Vagina (tissue), 2 donors: ENCODE data around the gene CPZ. TPM values are rescaled to one million over a fixed set of nuclear protein-coding genes. Genes with fewer than 3 reads are reported as not detected.

Experiments used
- DNase-seq, 2 donors: peaks; one replicate each; pipeline ENCODE4 v3.0.0-alpha.2; 2017; ENCODE audit errors: extremely low spot score in 2 of 2
- H3K27ac ChIP-seq: fragments of 200-600 bp; sonication (generic); one replicate; pipeline ENCODE4 v1.5.1; 2019
- H3K27me3 ChIP-seq: fragments of 200-600 bp; sonication (generic); one replicate; pipeline ENCODE4 v1.5.1; 2019
- H3K36me3 ChIP-seq, 2 donors: fragments of 200-600 bp; sonication (generic); one replicate each; pipeline ENCODE4 v1.5.1; 2017 to 2019
- H3K4me1 ChIP-seq: fragments of 200-600 bp; sonication (generic); one replicate; pipeline ENCODE4 v1.5.1; 2019
- H3K4me3 ChIP-seq, 2 donors: fragments of 200-600 bp; sonication (generic); 1 replicate in 1 of 2; 2 replicates in 1 of 2; pipeline ENCODE4 v1.5.1; 2016 to 2019
- H3K9me3 ChIP-seq: fragments of 200-600 bp; sonication (generic); one replicate; pipeline ENCODE4 v1.5.1; 2019
- POLR2A ChIP-seq, 2 donors: fragments of 450-650 bp; IDR thresholded peaks; one replicate each; pipeline ENCODE4 v1.6.1; 2017; ENCODE audit warnings: antibody characterized with exemption in 2 of 2, mild to moderate bottlenecking in 2 of 2, moderate library complexity in 2 of 2
- POLR2AphosphoS5 ChIP-seq, 2 donors: sonication (generic); formaldehyde crosslinking; IDR thresholded peaks; one replicate each; pipeline ENCODE4 v1.9.0; 2017; ENCODE audit warnings: antibody characterized with exemption in 2 of 2, mild to moderate bottlenecking in 2 of 2, low read depth in 1 of 2; ENCODE audit not compliant: insufficient read depth in 1 of 2
- intact Hi-C: fragments of 100-400 bp; cut with DNase I; formaldehyde crosslinking; loops from one replicate; pipeline ENCODE4 v1.15.1; 2023
- total RNA-seq: library from RNA; depleted of rRNA; stranded (reverse); fragments of >200 nt; gene quantifications from one replicate; pipeline ENCODE4 v1.2.3, GENCODE V29; 2016
- TF ChIP-seq, protein P1 (sequence below), 3 experiments: fragments of 450-650 bp in 2 of 3; fragments of 200-600 bp in 1 of 3; sonication (generic) in 1 of 3; IDR thresholded peaks; one replicate each; pipeline ENCODE4 v1.5.1; 2017 to 2019; ENCODE audit warnings: antibody characterized with exemption in 3 of 3, mild to moderate bottlenecking in 2 of 3, moderate library complexity in 2 of 3

Gene CPZ
- total RNA-seq, 1 donor from 2014 or later, result 26.3 TPM

DNA sequence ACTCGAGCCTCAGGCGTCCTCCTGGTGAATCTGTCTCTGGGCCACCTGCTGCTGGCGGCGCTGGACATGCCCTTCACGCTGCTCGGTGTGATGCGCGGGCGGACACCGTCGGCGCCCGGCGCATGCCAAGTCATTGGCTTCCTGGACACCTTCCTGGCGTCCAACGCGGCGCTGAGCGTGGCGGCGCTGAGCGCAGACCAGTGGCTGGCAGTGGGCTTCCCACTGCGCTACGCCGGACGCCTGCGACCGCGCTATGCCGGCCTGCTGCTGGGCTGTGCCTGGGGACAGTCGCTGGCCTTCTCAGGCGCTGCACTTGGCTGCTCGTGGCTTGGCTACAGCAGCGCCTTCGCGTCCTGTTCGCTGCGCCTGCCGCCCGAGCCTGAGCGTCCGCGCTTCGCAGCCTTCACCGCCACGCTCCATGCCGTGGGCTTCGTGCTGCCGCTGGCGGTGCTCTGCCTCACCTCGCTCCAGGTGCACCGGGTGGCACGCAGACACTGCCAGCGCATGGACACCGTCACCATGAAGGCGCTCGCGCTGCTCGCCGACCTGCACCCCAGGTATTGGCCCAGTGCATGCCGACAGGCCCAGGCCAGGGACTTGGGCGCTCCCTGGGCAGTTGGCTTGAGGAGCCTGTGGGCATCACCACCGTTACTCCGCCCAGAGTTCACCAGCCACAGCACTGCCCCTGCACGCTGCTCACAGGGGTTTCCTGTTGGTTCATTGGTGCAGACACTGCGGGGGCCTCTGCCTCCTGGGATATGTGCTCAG, 11.3 kb upstream of the CPZ start:
- DNase-seq, result no peak
- intact Hi-C loops, result no loop called here
- TF ChIP-seq POLR2A (IDR thresholded peaks at IDR 0.05) (no peak), POLR2AphosphoS5 (IDR thresholded peaks at IDR 0.05; ENCODE audit: insufficient read depth in 1 of 2, low read depth in 1 of 2) (no peak)
- TF ChIP-seq, protein P1, sequence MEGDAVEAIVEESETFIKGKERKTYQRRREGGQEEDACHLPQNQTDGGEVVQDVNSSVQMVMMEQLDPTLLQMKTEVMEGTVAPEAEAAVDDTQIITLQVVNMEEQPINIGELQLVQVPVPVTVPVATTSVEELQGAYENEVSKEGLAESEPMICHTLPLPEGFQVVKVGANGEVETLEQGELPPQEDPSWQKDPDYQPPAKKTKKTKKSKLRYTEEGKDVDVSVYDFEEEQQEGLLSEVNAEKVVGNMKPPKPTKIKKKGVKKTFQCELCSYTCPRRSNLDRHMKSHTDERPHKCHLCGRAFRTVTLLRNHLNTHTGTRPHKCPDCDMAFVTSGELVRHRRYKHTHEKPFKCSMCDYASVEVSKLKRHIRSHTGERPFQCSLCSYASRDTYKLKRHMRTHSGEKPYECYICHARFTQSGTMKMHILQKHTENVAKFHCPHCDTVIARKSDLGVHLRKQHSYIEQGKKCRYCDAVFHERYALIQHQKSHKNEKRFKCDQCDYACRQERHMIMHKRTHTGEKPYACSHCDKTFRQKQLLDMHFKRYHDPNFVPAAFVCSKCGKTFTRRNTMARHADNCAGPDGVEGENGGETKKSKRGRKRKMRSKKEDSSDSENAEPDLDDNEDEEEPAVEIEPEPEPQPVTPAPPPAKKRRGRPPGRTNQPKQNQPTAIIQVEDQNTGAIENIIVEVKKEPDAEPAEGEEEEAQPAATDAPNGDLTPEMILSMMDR (IDR thresholded peaks at IDR 0.05), result no peak
- no peaks in the 10 kb centered on the region for H3K9me3 ChIP-seq
- no peaks in the 10 kb centered on the region for H3K36me3 ChIP-seq
- H3K4me1 ChIP-seq, result peaks cover 5% of the 10 kb centered on the region
- H3K27ac ChIP-seq, result no peak overlapping the region
- H3K4me3 ChIP-seq, result no peak overlapping the region
- peaks cover 6% of the 10 kb centered on the region for H3K27me3 ChIP-seq

DNA sequence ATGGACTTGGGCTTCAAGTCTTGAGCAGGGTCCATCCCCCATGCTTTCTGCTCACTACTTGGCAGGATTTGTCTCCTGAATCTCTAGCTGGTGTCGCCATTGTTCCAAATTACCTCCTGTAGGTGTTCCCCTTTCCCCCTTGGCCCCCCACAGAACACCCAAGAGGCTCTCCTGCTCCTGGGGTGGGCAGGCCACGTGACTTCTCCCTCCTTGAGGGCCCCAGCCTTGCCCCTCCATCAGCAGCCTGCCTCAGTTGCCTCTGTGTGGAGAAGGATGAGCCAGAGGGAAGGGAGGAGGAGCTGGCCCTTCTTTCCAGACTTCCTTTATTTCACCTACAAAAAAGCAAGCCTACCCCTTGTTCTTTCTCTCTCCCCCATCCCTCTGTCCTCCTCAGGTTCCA, 10.5 kb upstream of the CPZ start:
- Histone ChIP-seq H3K4me1 (peaks cover 5% of the 10 kb centered on the region), H3K27ac (no peak overlapping the region), H3K4me3 (no peak overlapping the region), H3K9me3 (no peaks in the 10 kb centered on the region), H3K27me3 (peaks cover 6% of the 10 kb centered on the region), H3K36me3 (no peaks in the 10 kb centered on the region)
- intact Hi-C loops, result no loop called here
- no peak for DNase-seq
- TF ChIP-seq POLR2AphosphoS5 (IDR thresholded peaks at IDR 0.05; ENCODE audit: insufficient read depth in 1 of 2, low read depth in 1 of 2), result no peak
- TF ChIP-seq, protein P1 (IDR thresholded peaks at IDR 0.05), result no peak
- no peak for TF ChIP-seq POLR2A (IDR thresholded peaks at IDR 0.05)

DNA sequence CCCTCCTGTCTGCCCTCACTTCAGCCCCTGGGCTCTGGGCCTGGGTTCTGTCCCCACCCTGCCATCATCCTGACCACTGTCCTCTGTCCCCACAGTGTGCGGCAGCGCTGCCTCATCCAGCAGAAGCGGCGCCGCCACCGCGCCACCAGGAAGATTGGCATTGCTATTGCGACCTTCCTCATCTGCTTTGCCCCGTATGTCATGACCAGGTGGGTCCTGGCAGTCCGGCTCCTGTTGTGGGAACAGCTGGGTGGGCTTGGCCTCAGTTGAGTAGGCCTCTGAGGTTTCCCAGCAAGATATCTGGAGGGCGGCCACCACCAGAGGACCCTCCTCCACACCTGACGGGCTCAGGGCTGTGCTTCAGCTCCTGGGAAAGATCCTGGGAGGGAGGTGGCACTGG, 10.1 kb upstream of the CPZ start:
- intact Hi-C loops, result no loop called here
- Histone ChIP-seq H3K36me3 (no peaks in the 10 kb centered on the region), H3K4me1 (peaks cover 5% of the 10 kb centered on the region)

DNA sequence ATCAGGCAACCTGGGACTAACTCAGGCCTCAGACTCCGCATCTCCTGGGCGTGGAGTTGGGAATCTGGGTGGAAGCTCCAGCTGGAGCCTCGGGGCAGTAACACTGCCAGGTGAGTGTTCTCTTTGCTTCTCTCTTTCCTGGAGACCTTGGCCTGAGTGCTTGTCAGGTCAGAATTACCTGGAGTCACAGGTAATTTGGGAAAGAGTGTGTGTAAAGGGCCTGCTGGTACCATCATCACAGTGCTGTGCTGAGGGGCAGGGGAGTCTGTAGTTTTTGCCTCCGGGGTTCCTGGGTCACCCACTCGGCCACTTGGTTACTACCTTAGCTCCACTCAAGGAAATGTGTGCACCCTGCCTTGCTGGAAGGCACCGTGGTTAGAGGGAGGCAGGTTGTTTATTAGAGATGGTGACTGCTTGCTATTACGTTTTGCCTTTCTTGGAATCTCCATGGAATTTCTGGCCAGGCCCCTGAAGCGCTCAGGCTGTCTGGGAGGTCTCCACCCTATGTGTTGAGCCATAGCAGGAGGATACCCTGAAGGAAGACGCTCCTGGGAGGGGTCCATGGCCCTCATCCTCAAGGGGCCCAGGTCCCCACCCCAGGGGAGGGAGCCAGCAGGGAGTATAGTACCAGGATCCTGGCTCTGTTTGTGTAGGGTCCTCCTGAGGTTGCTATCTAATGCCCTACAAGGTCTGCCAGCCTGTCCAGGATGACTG, 9.5 kb upstream of the CPZ start:
- TF ChIP-seq POLR2A (IDR thresholded peaks at IDR 0.05), result no peak
- TF ChIP-seq, protein P1 (IDR thresholded peaks at IDR 0.05), result no peak
- TF ChIP-seq POLR2AphosphoS5 (IDR thresholded peaks at IDR 0.05; ENCODE audit: insufficient read depth in 1 of 2, low read depth in 1 of 2), result no peak
- DNase-seq, result no peak
- Histone ChIP-seq H3K4me1 (peaks cover 5% of the 10 kb centered on the region), H3K27me3 (peaks cover 6% of the 10 kb centered on the region), H3K9me3 (no peaks in the 10 kb centered on the region), H3K4me3 (no peak overlapping the region), H3K27ac (no peak overlapping the region), H3K36me3 (no peaks in the 10 kb centered on the region)
- intact Hi-C loops, result no loop called here

More for the DNA sequence above, 10.1 kb upstream of the CPZ start:
- DNase-seq, result no peak
- H3K27ac ChIP-seq, result no peak overlapping the region
- no peak overlapping the region for H3K4me3 ChIP-seq
- H3K9me3 ChIP-seq, result no peaks in the 10 kb centered on the region
- TF ChIP-seq, protein P1 (IDR thresholded peaks at IDR 0.05), result no peak
- no peak for TF ChIP-seq POLR2AphosphoS5 (IDR thresholded peaks at IDR 0.05; ENCODE audit: insufficient read depth in 1 of 2, low read depth in 1 of 2)
- no peak for TF ChIP-seq POLR2A (IDR thresholded peaks at IDR 0.05)
- H3K27me3 ChIP-seq, result peaks cover 6% of the 10 kb centered on the region

DNA sequence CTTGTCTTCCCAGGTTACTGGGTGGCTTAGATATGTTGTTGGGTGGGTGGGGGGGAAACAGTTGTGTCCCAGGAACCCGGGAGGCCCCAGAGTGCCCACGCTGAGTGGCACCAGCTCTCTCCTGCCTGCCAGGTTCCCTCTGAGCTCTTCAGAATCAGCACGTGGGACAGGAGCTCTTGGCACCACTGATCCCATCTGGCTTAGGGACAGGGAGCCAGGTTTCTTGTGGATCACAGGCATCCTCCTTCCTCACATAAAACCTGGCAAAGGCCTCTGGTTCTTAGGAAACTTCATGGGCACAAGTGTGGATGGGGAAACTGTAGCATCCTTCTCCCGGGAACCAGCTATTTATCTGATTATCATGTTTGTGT, 8.9 kb upstream of the CPZ start:
- DNase-seq, result no peak
- Histone ChIP-seq H3K4me3 (no peak overlapping the region), H3K27ac (no peak overlapping the region), H3K9me3 (no peaks in the 10 kb centered on the region), H3K4me1 (peaks cover 5% of the 10 kb centered on the region), H3K36me3 (no peaks in the 10 kb centered on the region), H3K27me3 (peaks cover 6% of the 10 kb centered on the region)
- intact Hi-C loops, result no loop called here
- TF ChIP-seq, protein P1 (IDR thresholded peaks at IDR 0.05), result no peak
- no peak for TF ChIP-seq POLR2AphosphoS5 (IDR thresholded peaks at IDR 0.05; ENCODE audit: insufficient read depth in 1 of 2, low read depth in 1 of 2)
- no peak for TF ChIP-seq POLR2A (IDR thresholded peaks at IDR 0.05)
